Measurements from ENCODE around the gene SLX4IP.

Gene SLX4IP

GRCh38 chr20:10670501-10671220 lies 235.6 kb downstream of the SLX4IP start:
- DNase-seq = no peak

GRCh38 chr20:10671221-10671918 lies 236.3 kb downstream of the SLX4IP start:
- peak; percentile 62 to 75 for DNase-seq

DNA sequence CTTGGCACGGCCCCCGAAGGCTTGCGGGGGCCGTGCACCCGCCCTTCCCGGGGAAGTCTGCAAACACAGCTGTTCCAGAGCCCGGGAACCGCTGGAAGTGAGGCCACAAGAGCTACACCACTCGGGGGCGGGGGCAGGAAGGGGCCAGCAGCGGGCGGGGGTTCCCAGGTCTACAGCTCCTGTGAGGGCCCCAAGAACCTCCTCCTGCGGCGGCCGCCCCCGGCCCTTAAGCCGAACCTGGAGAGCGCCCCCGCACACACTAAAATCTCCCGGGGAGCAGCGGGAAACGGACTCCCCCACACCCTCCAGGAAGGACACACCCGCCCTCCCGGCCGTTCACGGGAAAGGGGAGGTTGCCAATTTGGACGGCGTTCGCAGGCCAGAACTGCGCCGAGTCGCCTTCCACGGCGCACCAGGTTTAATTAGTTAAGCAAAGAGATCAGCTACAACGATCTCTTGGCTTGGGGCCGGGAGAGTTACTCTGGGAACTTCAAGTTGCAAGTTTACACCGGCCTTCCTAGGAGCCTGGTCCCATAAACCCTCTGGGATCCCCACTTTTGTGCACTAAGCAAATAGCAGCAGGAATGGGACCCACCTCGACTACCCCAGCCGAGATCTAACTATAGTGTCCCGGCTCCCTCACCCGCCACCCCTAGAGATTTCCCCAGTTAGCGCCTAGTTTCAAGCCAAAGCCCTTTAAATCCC lies 237.0 kb downstream of the SLX4IP start:
- DNase-seq = peak in 1 of 2 experiments; percentile 54

- peak in 1 of 2 experiments; percentile 56 for DNase-seq
Observed at GRCh38 chr20:10672624-10673127, 237.6 kb downstream of the SLX4IP start.

DNA sequence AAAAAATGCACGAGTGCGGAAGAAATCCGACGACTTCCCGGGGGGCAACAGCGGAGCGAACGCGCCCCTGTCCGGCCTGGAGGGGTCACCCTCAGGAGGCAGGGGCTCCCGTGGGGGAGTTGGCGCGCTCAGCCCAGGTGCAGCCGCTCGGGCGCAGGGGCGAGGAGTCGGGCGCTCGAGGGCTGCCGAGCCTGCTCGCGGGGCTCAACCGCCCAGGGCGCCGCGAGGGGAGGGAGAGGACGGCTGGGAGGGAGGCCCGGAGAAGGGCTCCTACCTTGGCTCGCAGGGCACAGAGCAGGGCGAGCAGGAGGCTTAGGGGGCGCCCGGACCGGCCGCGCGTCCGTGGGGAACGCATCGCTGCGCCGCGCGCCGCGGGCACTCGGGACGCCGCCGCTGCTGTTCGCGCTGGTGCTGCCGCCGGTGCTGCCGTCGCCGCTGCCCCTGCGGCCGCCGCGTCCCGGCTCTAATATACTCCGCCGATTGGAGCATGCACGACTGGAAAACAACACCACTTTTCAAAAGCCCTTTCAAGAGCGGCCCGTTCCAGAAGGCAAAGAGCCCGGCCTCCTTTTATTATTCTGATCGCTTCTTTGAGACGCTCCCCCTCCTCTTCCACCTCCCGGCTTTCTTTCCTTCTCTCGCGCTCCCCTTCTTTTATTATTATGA lies 238.2 kb downstream of the SLX4IP start:
- peak in 1 of 2 experiments; percentile 68 for DNase-seq

DNA sequence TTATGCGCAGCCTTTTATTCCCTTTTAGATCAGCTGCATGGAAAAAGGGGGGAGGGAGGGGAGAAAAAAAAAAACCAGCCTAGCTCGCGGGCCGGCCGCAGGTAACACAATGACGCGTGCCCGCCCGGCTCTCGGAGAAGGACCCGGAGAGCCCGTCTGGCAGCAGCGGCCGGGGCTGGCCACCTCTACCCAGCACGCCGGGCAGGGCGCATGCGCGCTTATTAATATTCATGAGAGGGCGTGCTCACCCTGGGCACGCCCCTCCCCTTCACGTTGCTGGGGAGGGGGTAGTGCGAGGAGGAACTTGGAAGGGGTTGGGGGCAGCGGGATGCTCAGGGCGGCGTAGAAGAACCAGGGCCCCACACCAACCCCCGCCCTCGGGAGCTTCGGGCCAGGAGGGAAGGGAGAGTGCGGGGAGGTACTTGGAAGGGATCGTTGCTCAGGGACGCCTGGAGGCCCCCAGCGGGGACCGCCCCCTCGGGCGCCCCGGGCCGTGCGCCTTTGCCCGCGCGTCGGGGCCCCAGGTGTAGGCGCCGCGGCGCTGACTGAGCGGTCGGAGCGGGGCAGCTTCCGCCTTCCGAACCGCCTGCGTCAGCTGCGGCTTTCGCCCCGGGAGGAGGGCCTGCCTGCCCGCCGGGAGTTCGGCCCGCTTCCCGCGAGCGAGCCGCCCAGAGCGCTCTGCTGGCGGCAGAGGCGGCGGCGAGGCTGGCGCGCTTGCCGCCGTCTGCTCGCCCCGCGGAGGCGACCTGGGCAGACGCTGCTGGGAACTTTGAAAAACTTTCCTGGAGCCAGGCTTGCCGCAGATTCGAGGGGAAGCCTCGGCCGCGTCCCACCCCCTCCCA lies 239.0 kb downstream of the SLX4IP start, which contains the start of gene JAG1:
JAG1 (minus strand) TSS at position 158 of the 842 bp plus-strand sequence. CDS start 469 bp downstream, outside the sequence.
- peak; percentile 65 to 88 for DNase-seq

DNA sequence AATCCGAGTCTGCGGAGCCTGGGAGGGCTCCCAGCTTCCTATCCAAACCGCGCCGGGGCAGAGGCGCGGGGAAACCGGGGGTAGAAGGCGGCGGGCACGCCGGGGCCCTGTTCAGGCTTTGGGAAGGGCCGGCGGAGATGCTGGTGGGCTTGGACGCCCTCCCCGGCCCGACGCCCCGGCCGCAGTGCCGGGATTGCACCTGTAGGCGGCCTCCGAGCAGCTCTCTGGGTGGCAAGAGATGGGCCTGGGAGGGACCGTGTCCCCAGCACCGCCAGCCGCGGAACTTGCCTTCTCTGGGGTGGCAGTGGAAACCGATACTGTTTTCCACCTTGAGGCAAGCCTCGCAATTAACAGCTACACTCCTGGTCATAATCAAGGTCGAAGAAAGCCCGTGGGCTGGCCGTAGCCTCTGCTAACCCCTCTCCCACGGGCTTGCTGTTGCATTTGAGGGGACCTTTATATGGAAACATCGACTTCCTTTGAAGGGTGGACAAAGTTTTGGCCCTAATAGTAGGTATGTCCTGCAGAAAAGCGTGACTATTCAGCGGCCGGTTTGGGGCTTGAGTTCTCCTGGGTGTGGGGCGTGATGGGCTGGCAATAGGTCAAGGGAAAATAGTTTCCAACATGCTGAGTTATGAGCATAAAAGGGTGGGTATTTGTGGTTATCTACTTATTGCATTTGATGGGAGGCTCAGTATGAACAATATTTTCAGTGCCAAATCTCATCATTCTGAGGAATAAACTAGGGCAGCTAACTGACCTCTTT lies 239.8 kb downstream of the SLX4IP start:
- peak; percentile 46 to 75 for DNase-seq

- DNase-seq = no peak
Observed at GRCh38 chr20:10675450-10675848, 240.3 kb downstream of the SLX4IP start.

GRCh38 chr20:10676518-10676917 lies 241.4 kb downstream of the SLX4IP start:
- DNase-seq = no peak

Data from SW 1271 (cell line).